ENCODE measurements around the gene ROR1.

DNA sequence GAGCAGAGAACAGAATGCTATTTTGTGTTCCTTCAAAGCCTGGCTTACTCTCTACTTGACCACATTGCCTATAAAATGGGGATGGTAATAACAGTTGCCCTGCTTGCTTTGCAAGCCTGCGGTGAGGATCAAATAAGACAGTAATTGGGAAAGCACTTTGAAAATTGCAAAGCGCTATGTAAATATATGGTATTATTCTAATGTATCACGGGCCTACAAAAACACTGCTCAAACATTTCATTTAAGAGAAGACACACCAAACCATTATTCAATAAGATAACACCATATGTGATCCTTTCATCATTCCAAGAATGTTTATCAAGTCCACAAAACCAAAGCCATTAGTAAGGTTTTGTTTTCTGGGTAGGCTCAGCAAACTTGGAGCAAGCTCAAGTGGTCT, 208.4 kb downstream of the ROR1 start:
- TF ChIP-seq CTCF (conservative IDR thresholded peaks at IDR 0.05; ENCODE audit: low read length): no peak
- no peak for TF ChIP-seq EZH2phosphoT487 (IDR thresholded peaks at IDR 0.05; ENCODE audit: borderline replicate concordance, low read depth, low read length)

Data from OCI-LY7 (cell line).